ENCODE results near the gene FGF11.
A peak's percentile ranks its signal among the peaks of the same experiment; 100 is the strongest.
"Not testable (repeated sequence)": the region's sequence is repeated elsewhere in the genome, so short reads cannot be mapped to it uniquely, and the experiment has no call there.

FGF11 gene

DNA sequence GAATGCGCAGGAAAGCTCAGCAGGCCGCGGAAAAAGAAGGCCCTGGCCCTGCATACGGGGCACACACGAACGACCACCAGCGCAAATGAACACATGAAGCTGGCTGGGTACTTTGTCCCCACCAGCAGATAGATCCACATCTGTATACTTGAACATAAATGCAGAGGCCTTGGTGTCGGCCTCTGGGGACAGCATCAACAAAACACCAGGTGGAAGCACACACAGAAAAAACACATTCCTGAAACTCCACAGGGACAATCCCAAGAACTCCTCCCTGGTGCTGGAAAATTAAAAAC, 40.7 kb downstream of the FGF11 start:
- no peak for DNase-seq
- Histone ChIP-seq H3K36me3 (no peaks in the 10 kb centered on the region), H3K27ac (peak overlapping the region; percentile 97), H3K27me3 (ENCODE audit: insufficient read depth, low read depth, severe bottlenecking) (no peaks in the 10 kb centered on the region), H3K4me3 (ENCODE audit: low read depth, low read length) (peak overlapping the region; percentile 67), H3K9me3 (ENCODE audit: severe bottlenecking) (no peaks in the 10 kb centered on the region)
- TF ChIP-seq, protein P1, sequence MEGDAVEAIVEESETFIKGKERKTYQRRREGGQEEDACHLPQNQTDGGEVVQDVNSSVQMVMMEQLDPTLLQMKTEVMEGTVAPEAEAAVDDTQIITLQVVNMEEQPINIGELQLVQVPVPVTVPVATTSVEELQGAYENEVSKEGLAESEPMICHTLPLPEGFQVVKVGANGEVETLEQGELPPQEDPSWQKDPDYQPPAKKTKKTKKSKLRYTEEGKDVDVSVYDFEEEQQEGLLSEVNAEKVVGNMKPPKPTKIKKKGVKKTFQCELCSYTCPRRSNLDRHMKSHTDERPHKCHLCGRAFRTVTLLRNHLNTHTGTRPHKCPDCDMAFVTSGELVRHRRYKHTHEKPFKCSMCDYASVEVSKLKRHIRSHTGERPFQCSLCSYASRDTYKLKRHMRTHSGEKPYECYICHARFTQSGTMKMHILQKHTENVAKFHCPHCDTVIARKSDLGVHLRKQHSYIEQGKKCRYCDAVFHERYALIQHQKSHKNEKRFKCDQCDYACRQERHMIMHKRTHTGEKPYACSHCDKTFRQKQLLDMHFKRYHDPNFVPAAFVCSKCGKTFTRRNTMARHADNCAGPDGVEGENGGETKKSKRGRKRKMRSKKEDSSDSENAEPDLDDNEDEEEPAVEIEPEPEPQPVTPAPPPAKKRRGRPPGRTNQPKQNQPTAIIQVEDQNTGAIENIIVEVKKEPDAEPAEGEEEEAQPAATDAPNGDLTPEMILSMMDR (IDR thresholded peaks at IDR 0.05; ENCODE audit: low read depth, low read length) = no peak

DNA sequence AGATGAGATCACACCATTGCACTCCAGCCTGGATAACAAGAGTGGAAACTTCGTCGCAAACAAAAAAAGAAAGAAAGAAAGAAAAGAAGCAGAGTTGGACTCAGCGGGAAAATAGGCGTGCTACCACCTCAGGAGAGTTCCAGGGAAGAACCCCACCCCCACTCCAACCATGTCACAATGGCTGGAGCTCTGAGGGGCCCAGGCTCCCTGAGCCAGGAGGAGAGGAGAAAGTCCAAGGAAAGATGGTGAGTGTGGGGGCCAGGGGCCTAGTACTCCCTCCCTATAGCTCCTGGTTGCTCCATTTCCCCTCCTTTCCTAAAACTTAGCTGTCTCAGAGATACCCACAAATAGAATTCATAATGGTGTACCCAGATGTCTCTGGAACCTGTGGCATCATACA, 42.0 kb downstream of the FGF11 start, which contains the start of gene SLC35G6:
SLC35G6 (plus strand) TSS at position 172 of the 400 bp plus-strand sequence; CDS start at position 243, 71 bp downstream.
- not testable (repeated sequence) for H3K9me3 ChIP-seq (ENCODE audit: severe bottlenecking); H3K36me3 ChIP-seq; DNase-seq; H3K27me3 ChIP-seq (ENCODE audit: insufficient read depth, low read depth, severe bottlenecking)
- peak within 1 kb of the TSS; percentile 67; the same call in 1 of the 2 replicates for H3K4me3 ChIP-seq (ENCODE audit: low read depth, low read length)
- H3K27ac ChIP-seq = peak within 1 kb of the TSS; percentile 97

DNA sequence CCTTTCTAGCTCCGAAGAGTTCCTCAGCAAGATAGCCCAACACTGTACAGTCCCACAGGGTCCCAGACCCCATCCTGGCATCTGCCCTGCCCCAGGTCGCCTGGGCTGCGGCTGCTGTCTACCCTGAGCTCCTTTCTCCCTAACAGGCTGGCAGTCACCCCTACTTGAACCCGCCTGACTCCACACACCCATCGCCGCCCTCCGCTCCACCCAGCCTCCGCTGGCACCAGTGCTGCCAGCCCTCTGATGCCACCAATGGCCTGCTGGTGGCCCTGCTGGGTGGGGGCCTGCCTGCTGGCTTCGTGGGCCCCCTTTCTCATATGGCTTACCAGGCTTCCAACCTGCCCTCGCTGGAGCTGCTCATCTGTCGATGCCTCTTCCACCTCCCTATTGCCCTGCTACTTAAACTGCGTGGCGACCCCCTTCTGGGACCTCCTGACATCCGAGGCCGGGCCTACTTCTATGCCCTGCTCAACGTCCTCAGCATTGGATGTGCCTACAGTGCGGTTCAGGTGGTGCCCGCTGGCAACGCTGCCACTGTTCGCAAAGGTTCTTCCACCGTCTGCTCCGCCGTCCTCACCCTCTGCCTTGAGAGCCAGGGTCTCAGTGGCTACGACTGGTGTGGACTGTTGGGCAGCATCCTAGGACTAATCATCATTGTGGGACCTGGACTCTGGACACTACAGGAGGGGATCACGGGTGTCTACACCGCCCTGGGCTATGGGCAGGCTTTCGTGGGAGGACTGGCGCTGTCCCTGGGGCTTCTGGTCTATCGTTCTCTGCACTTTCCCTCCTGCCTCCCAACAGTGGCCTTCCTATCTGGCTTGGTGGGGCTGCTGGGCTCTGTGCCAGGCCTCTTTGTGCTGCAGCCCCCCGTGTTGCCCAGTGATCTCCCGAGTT, 42.8 kb downstream of the FGF11 start:
- H3K27ac ChIP-seq = peak overlapping the region; percentile 61
- peaks cover 14% of the 10 kb centered on the region for H3K36me3 ChIP-seq
- not testable (repeated sequence) for DNase-seq; H3K27me3 ChIP-seq (ENCODE audit: insufficient read depth, low read depth, severe bottlenecking); H3K9me3 ChIP-seq (ENCODE audit: severe bottlenecking)
- H3K4me3 ChIP-seq (ENCODE audit: low read depth, low read length) = peak overlapping the region; percentile 97

DNA sequence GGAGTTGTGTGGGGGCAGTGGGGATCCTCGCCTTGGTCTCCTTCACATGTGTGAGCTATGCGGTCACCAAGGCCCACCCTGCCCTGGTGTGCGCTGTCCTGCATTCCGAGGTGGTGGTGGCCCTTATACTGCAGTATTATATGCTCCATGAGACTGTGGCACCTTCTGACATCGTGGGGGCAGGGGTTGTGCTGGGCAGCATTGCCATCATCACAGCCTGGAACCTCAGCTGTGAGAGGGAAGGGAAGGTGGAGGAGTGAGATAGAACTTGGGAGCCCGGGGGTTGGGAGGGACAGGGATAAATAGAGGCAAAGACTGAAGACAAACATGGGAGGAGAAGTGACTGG, 43.4 kb downstream of the FGF11 start:
- peaks cover 20% of the 10 kb centered on the region for H3K36me3 ChIP-seq
- H3K4me3 ChIP-seq (ENCODE audit: low read depth, low read length) = peak overlapping the region; percentile 97
- not testable (repeated sequence) for H3K9me3 ChIP-seq (ENCODE audit: severe bottlenecking); H3K27me3 ChIP-seq (ENCODE audit: insufficient read depth, low read depth, severe bottlenecking); DNase-seq
- H3K27ac ChIP-seq = peak overlapping the region; percentile 100

DNA sequence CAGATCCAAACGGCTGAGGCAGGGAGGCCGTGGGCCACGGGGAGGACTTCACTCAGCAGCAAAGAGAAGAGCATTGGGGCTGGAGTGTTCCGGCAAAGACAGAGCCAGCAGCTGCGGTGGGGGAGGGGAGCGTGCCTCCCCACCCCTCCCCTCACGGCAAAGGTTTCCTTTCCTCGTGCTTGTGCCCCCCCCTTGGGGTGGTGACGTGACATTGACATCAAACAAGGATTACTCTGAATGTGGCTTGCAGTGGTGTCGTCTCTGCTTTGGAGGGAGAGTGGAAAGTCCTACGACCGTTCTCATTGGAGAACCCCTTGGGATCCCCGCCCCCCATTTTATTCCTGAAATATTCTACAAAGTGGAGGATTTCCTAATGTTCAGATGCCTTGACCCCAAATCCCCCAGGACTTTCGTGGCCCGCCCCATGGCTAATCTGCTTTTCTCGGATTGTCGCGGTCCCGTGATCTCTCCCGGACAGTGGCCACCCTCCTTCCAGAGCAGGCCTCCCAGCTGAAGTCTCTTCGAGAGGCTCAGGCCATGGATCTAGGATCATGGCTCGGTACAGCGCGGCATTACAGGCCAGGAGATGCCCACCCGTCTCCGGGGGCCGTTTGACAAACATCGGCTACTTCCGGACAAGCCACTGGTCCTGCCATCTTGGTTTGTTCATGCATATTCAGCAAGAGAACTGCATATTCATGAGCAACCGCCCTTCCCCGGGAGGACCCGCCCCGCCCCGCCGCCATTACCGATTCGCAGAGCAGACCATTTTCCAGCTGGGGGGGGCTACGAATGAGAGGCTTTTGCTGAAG, 44.1 kb downstream of the FGF11 start:
- Histone ChIP-seq H3K27ac (peak overlapping the region; percentile 100), H3K27me3 (ENCODE audit: insufficient read depth, low read depth, severe bottlenecking) (no peaks in the 10 kb centered on the region), H3K4me3 (ENCODE audit: low read depth, low read length) (peak overlapping the region; percentile 97), H3K9me3 (ENCODE audit: severe bottlenecking) (no peaks in the 10 kb centered on the region), H3K36me3 (peaks cover 22% of the 10 kb centered on the region)
- TF ChIP-seq, protein P1 (IDR thresholded peaks at IDR 0.05; ENCODE audit: low read depth, low read length) = no peak
- peak; percentile 95 for DNase-seq

DNA sequence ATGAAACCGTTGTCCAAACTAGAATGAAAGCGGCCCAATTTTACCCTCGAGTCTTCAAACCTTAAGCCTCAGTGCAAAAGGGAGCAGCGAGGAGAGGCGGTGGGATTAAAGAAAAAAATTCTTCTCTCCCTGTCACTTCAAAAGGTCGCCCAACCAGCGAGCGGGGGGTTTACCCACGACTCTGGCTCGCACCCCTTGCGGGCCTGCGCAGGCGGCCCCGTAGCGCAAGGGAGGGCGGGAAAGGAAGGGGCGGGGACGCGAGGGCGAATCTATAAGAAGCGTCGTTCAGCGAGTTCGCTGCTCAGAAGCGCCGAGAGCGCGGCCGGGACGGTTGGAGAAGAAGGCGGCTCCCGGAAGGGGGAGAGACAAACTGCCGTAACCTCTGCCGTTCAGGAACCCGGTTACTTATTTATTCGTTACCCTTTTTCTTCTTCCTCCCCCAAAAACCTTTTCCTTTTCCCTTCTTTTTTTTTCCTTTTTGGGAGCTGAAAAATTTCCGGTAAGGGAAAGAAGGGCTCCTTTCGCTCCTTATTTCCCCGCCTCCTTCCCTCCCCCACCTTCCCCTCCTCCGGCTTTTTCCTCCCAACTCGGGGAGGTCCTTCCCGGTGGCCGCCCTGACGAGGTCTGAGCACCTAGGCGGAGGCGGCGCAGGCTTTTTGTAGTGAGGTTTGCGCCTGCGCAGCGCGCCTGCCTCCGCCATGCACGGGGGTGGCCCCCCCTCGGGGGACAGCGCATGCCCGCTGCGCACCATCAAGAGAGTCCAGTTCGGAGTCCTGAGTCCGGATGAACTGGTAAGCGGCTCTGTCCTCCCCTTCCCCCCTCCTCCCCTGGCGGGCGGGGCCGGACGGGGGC, 45.0 kb downstream of the FGF11 start, which contains the start of gene POLR2A:
POLR2A (plus strand) TSS at position 300 of the 852 bp plus-strand sequence.
- peak; percentile 97 for DNase-seq
- peak within 1 kb of the TSS; percentile 97 for H3K4me3 ChIP-seq (ENCODE audit: low read depth, low read length)
- H3K27me3 ChIP-seq (ENCODE audit: insufficient read depth, low read depth, severe bottlenecking) = no peaks in the 10 kb centered on the region
- TF ChIP-seq, protein P1 (IDR thresholded peaks at IDR 0.05; ENCODE audit: low read depth, low read length) = no peak
- no peaks in the 10 kb centered on the region for H3K9me3 ChIP-seq (ENCODE audit: severe bottlenecking)
- H3K36me3 ChIP-seq = peaks cover 27% of the 10 kb centered on the region
- H3K27ac ChIP-seq = peak within 1 kb of the TSS; percentile 100

Measured in WERI-Rb-1 (cell line).